IPS DF 6.9 (cell line): ENCODE results near the gene PITPNC1.

Experiments used
- DNase-seq: peaks from one replicate; pipeline ENCODE4 v3.0.0-alpha.2; 2013; ENCODE audit warnings: low read depth, low spot score
- H3K27ac ChIP-seq: one replicate; pipeline ENCODE4 v1.5.1; 2013; ENCODE audit warnings: low read length, control low read depth
- H3K27me3 ChIP-seq: 2 replicates; pipeline ENCODE4 v1.6.1; 2013; ENCODE audit warnings: mild to moderate bottlenecking, low read length; ENCODE audit not compliant: control insufficient read depth, insufficient read depth
- H3K36me3 ChIP-seq: 2 replicates; pipeline ENCODE4 v1.6.1; 2013; ENCODE audit warnings: low read length; ENCODE audit not compliant: control insufficient read depth, insufficient read depth
- H3K4me1 ChIP-seq: 2 replicates; pipeline ENCODE4 v1.6.1; 2013; ENCODE audit warnings: low read length; ENCODE audit not compliant: control insufficient read depth, insufficient read depth
- H3K4me3 ChIP-seq: 2 replicates; pipeline ENCODE4 v1.5.1; 2013; ENCODE audit warnings: mild to moderate bottlenecking, low read length
- H3K9me3 ChIP-seq: 2 replicates; pipeline ENCODE4 v1.6.1; 2013; ENCODE audit warnings: low read length, inconsistent platforms; ENCODE audit not compliant: control insufficient read depth, insufficient read depth
- WGBS: extraction: QIAGEN DNeasy Blood & Tissue Kit; methylation state at CpG from one replicate; pipeline ENCODE4 v1.1.7; 2013; ENCODE audit warnings: mixed read lengths, missing lambda C conversion rate; ENCODE audit not compliant: insufficient read length, insufficient coverage; 5-methylcytosine and 5-hydroxymethylcytosine counted together

The PITPNC1 gene

DNA sequence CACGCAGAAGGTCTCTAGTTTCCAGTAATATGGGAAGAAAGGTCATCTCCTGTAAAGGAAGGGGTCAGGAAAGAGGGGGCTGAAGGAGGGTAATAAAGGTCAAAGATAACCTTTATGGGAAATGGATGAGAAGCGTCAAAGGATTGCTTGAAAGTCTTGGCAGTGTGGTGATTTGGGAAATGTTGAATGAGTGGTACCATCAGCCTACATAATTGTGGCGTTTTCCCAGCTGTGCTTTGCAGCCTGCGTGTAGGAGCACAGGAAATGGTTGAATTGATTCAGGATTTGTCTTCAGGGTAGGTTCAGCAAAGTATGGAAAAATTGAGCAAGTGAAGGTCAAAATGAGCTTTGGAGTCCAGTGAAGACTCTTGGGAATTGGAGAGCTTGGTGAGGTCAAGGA is 224.8 kb downstream of the PITPNC1 start:
- H3K27me3 ChIP-seq: no peaks in the 10 kb centered on the region
- DNase-seq: no peak

DNA sequence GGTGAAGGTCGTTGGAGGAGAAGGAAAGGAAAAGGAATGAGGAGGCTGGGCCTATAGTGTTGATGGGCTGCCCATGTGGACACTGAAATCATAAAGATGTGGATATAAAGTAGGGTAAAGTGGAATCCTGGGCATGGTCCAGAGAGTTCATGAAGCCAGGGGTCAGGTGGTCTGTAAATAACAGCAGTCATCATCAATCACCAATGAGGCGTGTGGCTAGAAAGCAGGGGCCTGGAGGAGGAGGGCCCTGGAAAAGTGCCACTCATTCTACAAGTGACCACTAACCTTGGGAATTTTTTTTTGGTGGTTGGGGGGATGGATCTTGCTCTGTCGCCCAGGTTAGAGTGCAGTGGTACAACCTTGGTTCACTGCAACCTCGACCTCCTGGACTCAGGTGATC is 225.4 kb downstream of the PITPNC1 start:
- 100% methylated on average over 1 of the region's 4 CpGs for WGBS
- no peaks in the 10 kb centered on the region for H3K9me3 ChIP-seq
- H3K27me3 ChIP-seq: no peaks in the 10 kb centered on the region
- 0 out of 2 replicates have a peak, but pooled peaks cover 2% of the 10 kb centered on the region for H3K36me3 ChIP-seq
- DNase-seq: no peak
- peaks cover 1% of the 10 kb centered on the region; the same call in 1 of the 2 replicates for H3K4me1 ChIP-seq
- no peak overlapping the region for H3K4me3 ChIP-seq
- no peak overlapping the region for H3K27ac ChIP-seq

More for the DNA sequence above, 224.8 kb downstream of the PITPNC1 start:
- Histone ChIP-seq H3K4me1 (peaks cover 1% of the 10 kb centered on the region; the same call in 1 of the 2 replicates), H3K27ac (no peak overlapping the region), H3K36me3 (0 out of 2 replicates have a peak, but pooled peaks cover 2% of the 10 kb centered on the region), H3K4me3 (no peak overlapping the region), H3K9me3 (no peaks in the 10 kb centered on the region)
- no CpG with 5 or more reads among the region's 4 CpGs for WGBS

DNA sequence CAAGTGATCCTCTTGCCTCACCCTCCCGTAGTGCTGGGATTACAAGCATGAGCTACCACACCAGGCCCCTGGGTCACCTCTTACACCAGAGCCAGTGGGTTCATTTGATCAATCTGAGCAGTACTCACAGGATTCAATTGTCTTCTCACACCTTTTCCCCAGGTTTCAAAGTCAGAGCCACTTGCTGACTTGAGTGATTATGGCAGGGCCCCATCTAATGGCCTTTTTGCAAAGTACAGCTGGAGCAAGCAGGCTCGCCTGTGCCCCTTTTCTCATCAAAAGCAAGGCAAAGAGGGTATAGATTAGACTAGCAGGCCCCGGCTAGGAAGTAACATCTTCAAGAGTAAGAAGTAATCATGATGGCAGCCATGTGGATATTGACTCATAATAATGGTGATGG is 225.9 kb downstream of the PITPNC1 start:
- DNase-seq: no peak
- Histone ChIP-seq H3K27ac (no peak overlapping the region), H3K36me3 (0 out of 2 replicates have a peak, but pooled peaks cover 2% of the 10 kb centered on the region), H3K4me3 (no peak overlapping the region), H3K4me1 (peaks cover 1% of the 10 kb centered on the region; the same call in 1 of the 2 replicates), H3K9me3 (no peaks in the 10 kb centered on the region), H3K27me3 (no peaks in the 10 kb centered on the region)
- WGBS: no CpG with 5 or more reads among the region's 3 CpGs

DNA sequence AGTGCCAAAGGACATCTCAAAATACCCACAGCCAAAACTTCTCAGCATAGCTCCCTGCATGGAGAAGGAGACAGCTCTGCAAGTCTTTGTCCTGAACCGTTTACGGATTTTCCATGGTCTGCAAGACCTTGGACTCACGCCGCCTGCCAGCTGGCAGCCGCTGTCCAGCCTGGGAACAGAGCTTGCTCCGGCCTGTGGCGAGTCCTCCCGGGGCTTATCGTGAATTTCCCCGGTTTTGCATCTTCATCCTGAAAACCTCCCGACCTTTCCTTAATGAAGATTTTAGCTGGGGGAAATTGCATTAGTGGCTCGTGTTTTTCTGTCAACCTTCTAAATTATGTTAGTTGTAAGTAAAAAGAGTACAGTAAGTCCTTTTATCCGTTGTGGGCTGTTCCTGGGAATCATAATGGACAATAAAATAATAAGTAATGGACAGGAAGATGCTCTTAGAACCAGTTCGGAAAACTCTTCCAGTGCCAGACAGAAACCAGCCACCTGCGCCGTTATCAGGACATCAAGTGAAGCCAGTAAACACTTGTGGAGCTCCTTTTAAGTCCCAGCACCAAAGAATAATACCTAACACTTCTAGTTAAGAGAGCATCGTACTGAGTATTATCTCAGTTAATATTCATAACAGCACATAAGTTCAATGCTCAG is 228.3 kb downstream of the PITPNC1 start:
- H3K36me3 ChIP-seq: no peaks in the 10 kb centered on the region
- H3K27ac ChIP-seq: no peak overlapping the region
- H3K27me3 ChIP-seq: no peaks in the 10 kb centered on the region
- no peaks in the 10 kb centered on the region for H3K9me3 ChIP-seq
- WGBS: no CpG with 5 or more reads among the region's 17 CpGs
- H3K4me1 ChIP-seq: peaks cover 1% of the 10 kb centered on the region; the same call in 1 of the 2 replicates
- DNase-seq: no peak
- H3K4me3 ChIP-seq: no peak overlapping the region

DNA sequence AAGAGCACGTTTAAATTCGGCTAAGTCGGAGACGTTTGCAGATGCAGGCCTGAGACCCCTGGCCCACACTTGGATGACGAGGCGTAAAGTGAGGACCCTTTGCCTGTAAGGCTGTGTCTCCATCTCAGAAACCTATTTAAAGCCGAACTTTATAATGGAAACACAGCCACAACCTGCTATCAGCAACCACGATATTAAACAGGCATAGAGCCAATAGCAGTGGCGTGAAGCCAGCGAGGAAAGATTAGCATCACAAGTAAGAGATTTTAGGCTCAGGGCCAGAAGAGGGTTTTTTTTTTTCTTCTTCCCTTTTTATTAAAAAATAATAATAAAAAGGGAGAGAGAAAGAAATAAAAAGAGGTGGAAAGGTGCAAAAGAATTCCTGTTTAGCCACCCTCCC is 229.4 kb downstream of the PITPNC1 start:
- no peak for DNase-seq
- no peaks in the 10 kb centered on the region for H3K36me3 ChIP-seq
- no CpG with 5 or more reads among the region's 10 CpGs for WGBS
- no peaks in the 10 kb centered on the region for H3K9me3 ChIP-seq
- H3K4me1 ChIP-seq: peaks cover 1% of the 10 kb centered on the region; the same call in 1 of the 2 replicates
- no peak overlapping the region for H3K4me3 ChIP-seq
- no peak overlapping the region for H3K27ac ChIP-seq
- no peaks in the 10 kb centered on the region for H3K27me3 ChIP-seq

DNA sequence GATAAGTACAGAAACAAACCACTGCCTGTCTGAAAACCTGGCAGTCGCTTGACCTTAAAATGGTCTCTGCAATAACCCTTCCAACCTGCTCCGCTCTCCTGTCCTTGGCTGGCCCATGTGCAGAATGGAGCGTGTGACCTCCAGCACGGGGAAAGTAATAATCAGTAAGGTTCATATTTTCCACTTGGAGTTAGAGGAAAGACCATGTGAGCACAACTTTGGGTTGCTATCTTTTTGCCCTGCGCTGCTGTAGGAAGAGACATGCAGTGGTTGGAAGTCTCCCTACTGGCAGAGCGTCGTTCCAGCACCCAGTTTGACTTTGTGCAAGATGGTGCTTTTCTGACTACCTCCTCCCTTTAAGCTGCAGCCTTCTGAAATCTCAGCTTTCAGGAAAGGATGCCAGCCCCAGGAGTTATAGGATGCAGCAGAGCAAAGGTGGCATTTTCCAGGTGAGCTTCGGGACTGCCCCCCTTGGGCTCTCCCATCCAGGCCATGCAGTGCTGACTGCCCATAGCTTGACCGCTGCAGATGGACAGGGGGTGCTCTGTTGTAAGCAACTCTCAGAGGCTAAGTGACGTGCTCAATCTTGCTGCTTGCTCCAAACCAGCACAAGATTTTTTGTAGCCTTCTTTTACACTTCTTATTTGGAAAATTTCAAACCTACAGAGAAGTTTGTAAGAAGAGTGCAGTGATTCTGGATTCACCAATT is 230.0 kb downstream of the PITPNC1 start:
- no CpG with 5 or more reads among the region's 10 CpGs for WGBS
- DNase-seq: no peak
- H3K4me1 ChIP-seq: no peaks in the 10 kb centered on the region

DNA sequence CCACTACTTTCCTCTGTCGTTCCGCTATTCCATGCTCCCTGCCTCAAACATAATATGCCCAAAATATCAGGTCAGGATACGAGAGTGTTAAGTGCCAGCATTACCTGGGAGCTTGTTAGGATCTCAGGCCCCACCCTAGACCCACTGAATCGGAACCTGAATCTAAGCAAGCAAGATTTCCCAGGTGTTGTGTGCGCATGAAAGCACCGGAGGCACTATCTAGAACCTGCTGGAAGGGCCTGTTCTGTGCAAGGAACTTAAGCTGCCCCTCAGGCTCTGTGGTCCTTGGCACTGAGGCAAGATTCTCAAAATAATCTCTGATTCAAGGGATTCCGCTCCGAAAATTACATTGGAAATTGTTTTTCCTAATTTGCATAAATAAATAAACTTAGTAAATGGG is 233.0 kb downstream of the PITPNC1 start:
- H3K4me3 ChIP-seq: no peak overlapping the region
- no peaks in the 10 kb centered on the region for H3K4me1 ChIP-seq
- H3K9me3 ChIP-seq: no peaks in the 10 kb centered on the region
- no CpG with 5 or more reads among the region's 8 CpGs for WGBS
- DNase-seq: no peak
- no peak overlapping the region for H3K27ac ChIP-seq
- H3K27me3 ChIP-seq: no peaks in the 10 kb centered on the region
- H3K36me3 ChIP-seq: no peaks in the 10 kb centered on the region

More for the DNA sequence above, 230.0 kb downstream of the PITPNC1 start:
- Histone ChIP-seq H3K4me3 (no peak overlapping the region), H3K9me3 (no peaks in the 10 kb centered on the region), H3K27me3 (no peaks in the 10 kb centered on the region), H3K27ac (no peak overlapping the region), H3K36me3 (no peaks in the 10 kb centered on the region)

DNA sequence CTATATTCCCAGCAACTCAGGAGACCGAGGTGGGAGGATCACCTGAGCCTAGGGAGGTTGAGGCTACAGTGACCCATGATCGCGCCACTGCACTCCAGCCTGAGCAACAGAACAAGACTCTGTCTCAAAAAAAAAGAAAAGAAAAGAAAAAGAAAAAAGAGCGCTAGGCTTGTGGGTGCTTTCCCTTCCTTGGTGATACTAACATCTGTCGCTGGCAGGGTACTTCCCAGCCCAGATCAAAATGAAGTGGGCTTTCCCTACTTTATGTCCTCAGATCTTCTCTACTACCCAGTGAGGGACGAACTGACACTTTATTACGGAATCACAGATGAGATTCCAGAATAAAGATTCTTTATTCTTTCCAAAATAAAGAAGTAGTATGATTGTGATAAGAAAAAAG is 236.9 kb downstream of the PITPNC1 start:
- DNase-seq: no peak
- WGBS: no CpG with 5 or more reads among the region's 7 CpGs
- no peaks in the 10 kb centered on the region for H3K4me1 ChIP-seq

DNA sequence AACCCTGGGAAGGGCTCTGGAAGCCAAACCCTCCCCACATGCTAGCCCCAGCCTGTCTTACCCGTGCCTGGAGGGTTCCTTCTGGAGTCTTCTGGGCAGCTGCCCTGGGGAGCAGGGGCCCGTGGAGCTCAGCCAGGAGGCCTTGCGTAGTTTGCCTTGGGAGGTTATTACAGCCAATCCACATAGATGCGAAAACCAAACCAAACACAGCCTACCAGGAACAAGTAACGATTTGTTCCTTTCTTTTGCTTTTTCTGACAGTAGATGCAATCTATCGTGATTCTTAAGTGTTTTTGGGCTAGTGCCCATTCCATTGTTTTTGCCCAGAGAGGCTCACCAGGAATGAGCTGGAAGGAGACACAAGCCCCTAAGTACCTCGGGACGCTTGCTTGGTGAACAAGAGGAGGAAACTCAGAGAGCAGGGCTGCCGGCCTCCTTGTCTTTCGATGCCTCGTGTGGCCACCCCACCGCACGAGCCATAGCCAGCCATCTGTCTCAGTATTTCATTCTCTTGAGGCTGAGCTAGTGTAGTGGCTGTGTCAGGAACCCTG is 238.0 kb downstream of the PITPNC1 start:
- Histone ChIP-seq H3K4me1 (no peaks in the 10 kb centered on the region), H3K36me3 (no peaks in the 10 kb centered on the region), H3K4me3 (no peak overlapping the region), H3K9me3 (no peaks in the 10 kb centered on the region), H3K27me3 (no peaks in the 10 kb centered on the region), H3K27ac (no peak overlapping the region)
- no peak for DNase-seq
- WGBS: no CpG with 5 or more reads among the region's 13 CpGs

More for the DNA sequence above, 236.9 kb downstream of the PITPNC1 start:
- Histone ChIP-seq H3K36me3 (no peaks in the 10 kb centered on the region), H3K9me3 (no peaks in the 10 kb centered on the region), H3K27me3 (no peaks in the 10 kb centered on the region), H3K4me3 (no peak overlapping the region), H3K27ac (no peak overlapping the region)

DNA sequence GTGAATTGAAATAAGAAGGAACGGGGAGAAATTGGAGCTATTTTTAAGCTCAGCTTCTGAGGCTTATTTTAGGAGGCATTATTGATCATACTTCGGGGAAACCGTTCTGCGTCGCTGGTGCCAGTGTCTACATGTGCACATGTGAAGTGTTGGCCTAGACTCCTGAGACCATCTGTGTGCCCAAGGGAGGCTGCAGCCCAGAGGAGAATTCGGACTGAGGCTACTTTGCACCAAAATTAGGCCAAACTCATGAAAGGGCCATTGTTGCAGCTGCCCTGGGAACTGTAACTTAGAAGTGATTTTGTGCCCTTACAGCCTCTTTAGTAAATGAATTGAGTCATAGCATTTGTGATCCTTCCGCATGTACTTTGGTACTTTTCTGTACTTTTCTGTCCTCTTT is 238.7 kb downstream of the PITPNC1 start:
- no peaks in the 10 kb centered on the region for H3K4me1 ChIP-seq
- no peaks in the 10 kb centered on the region for H3K9me3 ChIP-seq
- H3K27ac ChIP-seq: no peak overlapping the region
- no peaks in the 10 kb centered on the region for H3K27me3 ChIP-seq
- no CpG with 5 or more reads among the region's 7 CpGs for WGBS
- H3K4me3 ChIP-seq: no peak overlapping the region
- no peak for DNase-seq
- H3K36me3 ChIP-seq: no peaks in the 10 kb centered on the region
